Subcutaneous abdominal adipose tissue (tissue), 5 donors: ENCODE data around the gene ADAMTS6.
"Not testable (repeated sequence)": the region's sequence is repeated elsewhere in the genome, so short reads cannot be mapped to it uniquely, and the experiment has no call there.

Experiments used
- H3K27ac ChIP-seq: one replicate; pipeline ENCODE4 v1.7.0; 2013; ENCODE audit warnings: low read depth, mild to moderate bottlenecking, inconsistent platforms, low read length, moderate library complexity
- H3K27me3 ChIP-seq, 5 donors: one replicate each; pipeline ENCODE4 v1.7.0; 2013; ENCODE audit warnings: low read length in 5 of 5, inconsistent platforms in 1 of 5; ENCODE audit not compliant: control insufficient read depth in 5 of 5, insufficient read depth in 4 of 5
- H3K36me3 ChIP-seq, 5 donors: one replicate each; pipeline ENCODE4 v1.7.0; 2013; ENCODE audit warnings: low read length in 5 of 5; ENCODE audit not compliant: control insufficient read depth in 5 of 5, insufficient read depth in 5 of 5
- H3K4me1 ChIP-seq, 5 donors: one replicate each; pipeline ENCODE4 v1.7.0; 2013; ENCODE audit warnings: low read length in 5 of 5, mild to moderate bottlenecking in 3 of 5, moderate library complexity in 1 of 5; ENCODE audit not compliant: control insufficient read depth in 5 of 5, insufficient read depth in 5 of 5
- H3K4me3 ChIP-seq, 5 donors: one replicate each; pipeline ENCODE4 v1.7.0; 2013; ENCODE audit warnings: low read length in 5 of 5, low read depth in 1 of 5
- H3K9ac ChIP-seq, 5 donors: one replicate each; pipeline ENCODE4 v1.7.0; 2013; ENCODE audit warnings: low read length in 5 of 5, mild to moderate bottlenecking in 4 of 5, moderate library complexity in 3 of 5
- H3K9me3 ChIP-seq, 5 donors: one replicate each; pipeline ENCODE4 v1.7.0; 2013; ENCODE audit warnings: low read length in 5 of 5; ENCODE audit not compliant: control insufficient read depth in 5 of 5
- donor health status: healthy.
- donor health status: healthy.
- donor health status: healthy.
- donor health status: healthy.
- donor health status: healthy.

The ADAMTS6 gene

DNA sequence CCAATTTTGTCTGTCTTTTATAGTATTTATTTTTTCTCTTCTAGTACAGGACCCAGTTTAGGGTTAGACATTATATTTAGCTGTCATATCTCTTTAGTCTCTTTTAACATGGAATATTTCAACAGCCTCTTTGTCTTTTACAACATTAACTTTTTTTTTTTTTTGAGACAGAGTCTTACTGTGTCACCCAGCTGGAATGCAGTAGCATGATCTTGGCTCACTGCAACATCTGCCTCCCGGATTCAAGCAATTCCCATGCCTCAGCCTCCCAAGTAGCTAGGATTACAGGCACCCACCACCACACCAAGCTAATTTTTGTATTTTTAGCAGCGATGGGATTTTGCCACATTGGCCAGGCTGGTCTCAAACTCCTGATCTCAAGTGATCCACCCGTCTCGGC, 90.1 kb downstream of the ADAMTS6 start:
- Histone ChIP-seq H3K9ac (no peak overlapping the region), H3K9me3 (peaks cover 0 to 2% (median 0%) of the 10 kb centered on the region in 5 donors), H3K36me3 (no peaks in the 10 kb centered on the region), H3K4me1 (peaks cover 0 to 11% (median 5%) of the 10 kb centered on the region in 5 donors), H3K4me3 (no peak overlapping the region), H3K27me3 (no peaks in the 10 kb centered on the region), H3K27ac (no peak overlapping the region)

DNA sequence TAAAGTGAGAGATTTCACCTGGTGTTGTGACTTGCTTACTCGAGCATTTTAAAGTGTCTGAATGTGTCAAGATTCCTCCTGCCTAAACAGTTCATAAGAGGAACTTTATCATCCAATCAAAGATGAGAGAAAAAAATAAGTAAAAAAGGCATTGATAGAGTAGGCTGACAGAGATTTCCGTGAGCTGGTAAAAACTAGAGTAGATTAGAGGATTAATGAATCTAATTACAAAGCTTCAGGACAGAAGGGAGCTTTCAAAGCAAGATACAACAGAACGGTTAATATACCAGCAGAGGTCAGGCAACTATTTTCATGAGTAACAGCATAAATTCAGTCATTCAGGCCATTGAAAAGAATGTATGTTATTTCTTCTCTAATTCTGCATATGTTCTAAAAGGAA, 91.5 kb downstream of the ADAMTS6 start:
- H3K9me3 ChIP-seq = peaks cover 0 to 2% (median 0%) of the 10 kb centered on the region in 5 donors
- H3K27me3 ChIP-seq = no peaks in the 10 kb centered on the region
- no peak overlapping the region for H3K4me3 ChIP-seq
- peaks cover 0 to 11% (median 5%) of the 10 kb centered on the region in 5 donors for H3K4me1 ChIP-seq
- H3K27ac ChIP-seq = no peak overlapping the region
- H3K36me3 ChIP-seq = no peaks in the 10 kb centered on the region
- H3K9ac ChIP-seq = no peak overlapping the region

DNA sequence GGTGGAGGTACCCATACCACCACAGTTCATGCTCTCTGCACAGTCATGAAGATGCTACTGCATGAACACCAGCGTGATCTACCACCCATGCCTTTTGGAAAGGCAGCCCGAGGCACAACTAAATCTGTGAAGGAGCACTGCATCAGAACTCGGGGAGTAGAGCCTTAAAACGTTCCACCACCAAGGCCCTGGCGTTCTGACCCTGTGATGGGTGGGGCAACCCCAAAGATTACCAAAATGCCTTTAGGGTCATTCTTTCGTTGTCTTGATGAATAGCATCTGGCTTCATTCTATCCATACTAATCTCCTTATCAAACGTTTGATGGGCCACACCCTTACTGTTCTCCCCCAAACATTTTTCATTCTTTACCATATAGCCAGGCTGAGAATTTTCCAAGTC, 97.9 kb downstream of the ADAMTS6 start:
- Histone ChIP-seq H3K4me3 (no peak overlapping the region), H3K9me3 (no peaks in the 10 kb centered on the region), H3K36me3 (no peaks in the 10 kb centered on the region), H3K27me3 (no peaks in the 10 kb centered on the region), H3K27ac (no peak overlapping the region), H3K4me1 (no peaks in the 10 kb centered on the region), H3K9ac (no peak overlapping the region)

DNA sequence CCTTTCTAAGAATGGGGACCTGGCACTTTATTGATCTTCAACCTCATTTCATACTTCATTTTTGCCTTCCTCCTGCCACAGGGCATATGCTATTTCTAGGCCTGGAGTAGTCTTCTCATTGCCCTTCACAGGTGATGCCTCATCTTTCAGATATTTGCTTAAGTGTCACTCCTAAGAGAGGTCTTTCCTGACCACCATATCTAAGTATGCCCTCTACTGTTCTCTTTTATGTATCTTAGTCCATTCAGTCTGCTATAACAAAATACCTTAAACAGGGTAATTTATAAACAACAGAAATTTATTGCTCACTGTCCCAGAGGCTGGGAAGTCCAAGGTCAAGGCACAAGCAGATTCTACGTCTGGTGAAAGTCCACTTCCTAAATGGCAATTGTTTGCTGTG, 99.1 kb downstream of the ADAMTS6 start:
- Histone ChIP-seq H3K4me1 (no peaks in the 10 kb centered on the region), H3K9me3 (no peaks in the 10 kb centered on the region), H3K36me3 (no peaks in the 10 kb centered on the region), H3K4me3 (no peak overlapping the region), H3K27me3 (no peaks in the 10 kb centered on the region), H3K27ac (no peak overlapping the region), H3K9ac (no peak overlapping the region)

DNA sequence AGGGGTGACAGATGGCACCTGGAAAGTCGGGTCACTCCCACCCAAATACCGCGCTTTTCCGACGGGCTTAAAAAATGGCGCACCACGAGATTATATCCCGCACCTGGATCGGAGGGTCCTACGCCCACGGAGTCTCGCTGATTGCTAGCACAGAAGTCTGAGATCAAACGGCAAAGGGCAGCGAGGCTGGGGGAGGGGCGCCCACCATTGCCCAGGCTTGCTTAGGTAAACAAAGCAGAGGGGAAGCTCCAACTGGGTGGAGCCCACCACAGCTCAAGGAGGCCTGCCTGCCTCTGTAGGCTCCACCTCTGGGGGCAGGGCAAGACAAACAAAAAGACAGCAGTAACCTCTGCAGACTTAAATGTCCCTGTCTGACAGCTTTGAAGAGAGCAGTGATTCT, 111.2 kb downstream of the ADAMTS6 start:
- not testable (repeated sequence) for H3K27me3 ChIP-seq, H3K4me1 ChIP-seq, H3K9ac ChIP-seq, H3K27ac ChIP-seq, H3K36me3 ChIP-seq, H3K9me3 ChIP-seq, H3K4me3 ChIP-seq

DNA sequence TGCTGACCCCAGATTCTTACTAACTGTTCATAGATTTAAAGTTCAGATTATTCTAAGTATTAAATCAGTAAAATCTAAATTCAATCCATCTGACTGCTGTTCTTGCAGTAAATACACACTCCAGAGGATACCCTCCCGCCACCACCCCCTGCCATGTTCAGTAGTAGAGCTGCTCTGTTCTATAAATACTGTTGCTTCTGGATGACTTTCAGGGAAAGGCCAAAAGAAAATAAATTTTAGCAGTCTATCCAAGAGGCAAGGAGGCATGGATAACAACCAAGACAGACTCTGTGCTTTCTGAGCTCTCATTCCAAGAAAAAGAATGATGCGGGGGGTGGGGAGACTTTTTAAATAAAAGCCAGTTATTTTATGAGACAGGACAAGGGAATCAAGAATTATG, 115.1 kb downstream of the ADAMTS6 start:
- no peak overlapping the region for H3K27ac ChIP-seq
- H3K9ac ChIP-seq = no peak overlapping the region

DNA sequence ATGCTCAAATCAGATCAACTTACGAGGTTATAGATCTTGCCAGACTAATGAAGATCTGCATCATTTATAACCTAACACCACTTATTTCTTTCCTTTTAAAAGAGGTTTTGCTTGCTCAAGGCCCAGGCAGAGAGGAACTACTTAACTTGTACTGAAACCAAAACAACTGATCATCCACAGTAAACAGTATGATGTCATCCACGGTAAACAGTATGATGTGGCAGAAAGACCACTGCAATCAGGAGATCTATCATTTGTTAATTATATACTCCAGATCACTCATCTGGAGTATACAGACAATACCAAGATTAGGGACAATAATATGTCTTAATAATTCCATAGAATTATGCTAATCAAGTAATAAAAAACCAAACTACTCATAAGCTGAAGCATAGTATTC, 116.8 kb downstream of the ADAMTS6 start:
- Histone ChIP-seq H3K9me3 (no peaks in the 10 kb centered on the region), H3K27me3 (no peaks in the 10 kb centered on the region), H3K27ac (no peak overlapping the region), H3K36me3 (no peaks in the 10 kb centered on the region), H3K4me1 (peaks cover 0 to 12% (median 4%) of the 10 kb centered on the region in 5 donors), H3K9ac (no peak overlapping the region), H3K4me3 (no peak overlapping the region)

More for the DNA sequence above, 115.1 kb downstream of the ADAMTS6 start:
- no peak overlapping the region for H3K4me3 ChIP-seq
- no peaks in the 10 kb centered on the region for H3K9me3 ChIP-seq
- no peaks in the 10 kb centered on the region for H3K36me3 ChIP-seq
- no peaks in the 10 kb centered on the region for H3K27me3 ChIP-seq
- peaks cover 0 to 12% (median 4%) of the 10 kb centered on the region in 5 donors for H3K4me1 ChIP-seq

DNA sequence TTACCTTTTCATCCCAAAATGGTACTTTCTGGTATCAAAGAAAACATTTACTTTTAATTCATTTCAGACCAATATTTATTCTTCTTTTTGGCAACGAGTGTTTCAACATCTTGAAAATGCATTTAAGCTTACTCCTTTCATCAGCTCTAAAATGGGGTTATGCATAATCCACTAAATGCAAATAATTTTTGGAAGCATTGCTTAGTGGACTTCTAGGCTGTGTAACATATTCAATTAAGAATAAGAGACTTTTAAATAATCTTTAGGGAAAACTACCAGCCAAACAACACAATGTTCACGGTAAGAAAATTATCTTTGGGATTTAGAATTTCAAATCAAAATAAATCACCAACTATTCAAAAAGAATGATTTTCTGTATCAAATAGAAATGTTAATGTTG, 118.2 kb downstream of the ADAMTS6 start:
- no peaks in the 10 kb centered on the region for H3K36me3 ChIP-seq
- H3K27me3 ChIP-seq = no peaks in the 10 kb centered on the region
- peaks cover 0 to 12% (median 4%) of the 10 kb centered on the region in 5 donors for H3K4me1 ChIP-seq
- no peak overlapping the region for H3K4me3 ChIP-seq
- no peak overlapping the region for H3K9ac ChIP-seq
- no peaks in the 10 kb centered on the region for H3K9me3 ChIP-seq
- no peak overlapping the region for H3K27ac ChIP-seq

DNA sequence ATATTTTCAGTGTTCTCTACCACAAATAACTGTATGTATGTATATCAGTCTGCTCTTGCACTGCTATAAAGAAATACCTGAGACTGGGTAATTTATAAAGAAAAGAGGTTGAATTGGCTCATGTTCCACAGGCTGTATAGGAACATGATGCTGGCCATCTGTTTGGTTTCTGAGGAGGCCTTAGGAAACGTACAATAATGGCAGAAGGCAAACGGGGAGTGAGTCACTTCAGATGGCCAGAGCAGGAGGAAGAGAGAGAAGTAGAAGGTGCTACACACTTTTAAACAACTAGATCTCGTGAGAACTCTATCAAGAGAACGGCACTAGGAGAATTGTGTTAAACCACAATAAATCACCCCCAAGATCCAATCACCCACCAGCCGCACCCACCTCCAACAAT, 121.7 kb downstream of the ADAMTS6 start:
- Histone ChIP-seq H3K4me3 (no peak overlapping the region), H3K36me3 (no peaks in the 10 kb centered on the region), H3K27ac (no peak overlapping the region), H3K9me3 (no peaks in the 10 kb centered on the region), H3K4me1 (peaks cover 0 to 13% (median 4%) of the 10 kb centered on the region in 5 donors), H3K9ac (no peak overlapping the region), H3K27me3 (no peaks in the 10 kb centered on the region)

DNA sequence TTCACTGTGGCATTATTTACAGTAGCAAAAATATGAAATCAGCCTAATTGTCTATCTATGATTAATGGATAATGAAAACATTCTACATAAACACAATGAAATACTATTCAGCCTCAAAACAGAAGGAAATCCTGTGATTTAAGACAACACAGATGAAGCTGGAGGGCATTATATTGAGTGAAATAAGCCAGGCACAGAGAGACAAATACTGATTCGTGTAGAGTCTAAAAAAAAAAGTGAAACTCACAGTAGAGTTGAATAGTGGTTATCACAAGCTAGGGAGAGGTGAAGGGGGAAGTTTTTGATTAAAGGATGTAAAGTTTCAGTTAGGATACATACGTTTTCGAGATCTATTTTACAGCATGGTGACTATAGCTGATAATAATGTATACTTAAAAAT, 122.2 kb downstream of the ADAMTS6 start:
- Histone ChIP-seq H3K4me1 (peaks cover 0 to 17% (median 4%) of the 10 kb centered on the region in 5 donors), H3K27ac (no peak overlapping the region), H3K9ac (no peak overlapping the region), H3K36me3 (no peaks in the 10 kb centered on the region), H3K27me3 (no peaks in the 10 kb centered on the region), H3K9me3 (no peaks in the 10 kb centered on the region), H3K4me3 (no peak overlapping the region)

DNA sequence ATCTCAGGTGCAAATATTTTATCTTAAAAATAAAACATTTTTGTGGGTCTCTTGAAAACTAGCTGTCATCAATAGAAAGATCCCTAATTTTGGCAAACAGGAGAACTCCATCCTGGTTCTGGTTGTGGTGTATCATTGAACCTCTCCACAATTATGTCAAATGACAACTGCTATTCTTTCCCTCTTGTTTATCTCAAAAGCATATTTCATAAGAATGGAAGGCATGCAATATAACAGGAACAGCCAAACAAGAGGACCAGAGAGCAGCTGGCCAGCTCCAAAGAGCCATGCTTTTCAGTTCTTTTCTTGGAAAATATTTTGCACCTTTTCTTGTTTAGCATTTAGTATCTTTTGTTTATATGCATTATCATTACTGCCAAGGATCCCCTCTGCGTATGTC, 125.4 kb downstream of the ADAMTS6 start:
- H3K4me3 ChIP-seq = no peak overlapping the region
- H3K27me3 ChIP-seq = no peaks in the 10 kb centered on the region
- H3K27ac ChIP-seq = no peak overlapping the region
- H3K9me3 ChIP-seq = no peaks in the 10 kb centered on the region
- H3K4me1 ChIP-seq = peaks cover 0 to 8% (median 0%) of the 10 kb centered on the region in 5 donors
- H3K9ac ChIP-seq = no peak overlapping the region
- H3K36me3 ChIP-seq = no peaks in the 10 kb centered on the region
